RWPE1 (cell line): ENCODE measurements around the gene LRRC72.

Experiments used
- CTCF ChIA-PET: fragments of 350-600 bp; sonication (Branson Sonifier 250); formaldehyde crosslinking; extraction: SDS; loops from one replicate; lab custom pipeline; 2021; lab: Yijun Ruan, JAX
- POLR2A ChIA-PET: fragments of 400-600 bp; formaldehyde crosslinking; extraction: SDS; loops from one replicate; lab custom pipeline; 2020; ENCODE audit warnings: antibody characterized with exemption; ENCODE audit not compliant: low non-redundant PET; lab: Yijun Ruan, JAX
- DNase-seq: peaks from one replicate; pipeline ENCODE4 v3.0.0; 2012; ENCODE audit warnings: low spot score
- H3K27ac ChIP-seq: fragments of 450-650 bp; 2 replicates; pipeline ENCODE4 v1.5.1; 2017
- CTCF ChIP-seq: fragments of 450-650 bp; conservative IDR thresholded peaks from 2 replicates; pipeline ENCODE4 v1.5.1; 2017; ENCODE audit warnings: low read depth, mild to moderate bottlenecking

Gene LRRC72

DNA sequence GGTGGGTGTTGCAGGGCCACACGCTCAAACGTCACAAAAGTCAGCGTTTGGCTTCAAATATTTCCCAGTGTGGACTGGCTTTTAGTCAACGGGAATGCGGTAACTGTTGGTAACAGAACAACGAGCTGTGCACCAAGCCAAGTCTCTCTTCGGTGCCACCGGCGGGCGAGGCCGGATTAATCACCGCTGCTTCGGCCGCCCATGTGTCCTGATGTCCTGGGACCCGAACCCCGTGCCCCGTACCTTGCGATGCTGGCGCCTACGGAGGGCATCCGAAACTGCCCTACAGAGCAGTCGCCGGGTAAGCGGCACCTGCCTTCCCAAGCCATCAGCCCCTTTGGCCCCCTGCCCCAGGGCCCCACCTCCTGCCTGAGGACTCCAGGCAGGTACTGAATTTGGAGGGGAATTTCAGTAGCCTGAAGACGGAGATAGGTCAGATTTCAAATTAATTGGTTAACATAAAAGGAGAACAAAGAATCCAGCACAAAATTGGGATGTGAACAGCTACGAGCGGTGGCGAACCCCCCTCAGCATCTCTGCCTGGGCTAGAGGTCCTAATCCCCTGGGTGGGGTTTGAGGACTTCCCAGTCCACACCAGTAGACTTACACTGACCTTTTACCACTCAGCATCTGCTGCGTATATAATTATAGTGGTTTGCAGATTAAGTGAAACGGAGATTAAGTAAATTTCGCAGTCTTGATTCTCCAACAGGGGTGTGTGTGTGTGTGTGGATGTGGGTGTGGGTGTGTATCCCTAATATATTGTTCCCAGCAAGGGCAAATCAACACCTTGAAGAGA lies at the start of gene LRRC72:
LRRC72 (plus strand) TSS at position 84 of the 799 bp plus-strand sequence; CDS start at position 212, 128 bp downstream.
- no peak for TF ChIP-seq CTCF
- no peak for DNase-seq
- POLR2A ChIA-PET = no interaction called here
- CTCF ChIA-PET = interaction anchor here (0.6 kb wide), 1 partner anchor 30 kb away, joined by 3 read pairs; no protein-coding TSS in a partner anchor
- H3K27ac ChIP-seq = no peak within 1 kb of the TSS

DNA sequence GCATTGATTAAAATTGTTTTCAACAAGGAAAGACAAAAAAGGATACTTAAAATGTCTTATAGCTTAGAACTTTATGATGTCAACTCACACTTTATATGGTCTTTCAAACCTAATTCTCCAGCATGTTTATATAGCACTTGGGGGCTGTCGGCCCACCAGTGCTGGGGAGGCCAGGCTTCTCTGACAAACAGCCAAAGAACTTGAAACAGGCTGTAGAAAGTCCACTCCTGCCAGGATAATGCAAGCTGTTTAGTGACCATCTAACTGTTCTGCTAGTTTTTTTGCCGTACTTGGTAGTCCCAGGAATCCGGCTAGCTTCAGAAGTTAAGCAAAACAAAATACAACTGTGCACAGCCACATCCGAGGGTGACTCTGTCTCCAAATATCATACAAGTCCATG lies 47.5 kb upstream of the LRRC72 start:
- TF ChIP-seq CTCF = no peak
- DNase-seq = no peak
- H3K27ac ChIP-seq = no peak overlapping the region
- ChIA-PET POLR2A (no interaction called here), CTCF (no interaction called here)

DNA sequence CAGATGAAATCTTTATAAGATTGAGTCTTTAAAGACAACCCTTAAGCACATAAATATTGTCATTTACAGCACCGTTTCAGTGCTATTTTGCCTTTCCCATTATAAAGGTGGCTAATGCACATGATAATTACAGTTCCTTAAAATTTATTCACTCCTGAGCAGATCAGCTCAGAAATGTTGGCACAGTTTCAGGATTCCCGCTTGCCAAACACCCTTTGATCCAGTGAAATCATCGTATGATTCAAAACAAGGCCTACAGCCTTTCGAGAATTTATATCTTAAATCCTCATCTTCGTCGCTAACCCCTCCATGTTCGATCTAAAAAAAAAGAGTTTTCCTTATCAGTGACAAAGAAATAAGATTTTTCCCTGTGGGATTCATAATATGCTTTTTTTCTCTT lies 47.0 kb upstream of the LRRC72 start:
- POLR2A ChIA-PET = no interaction called here
- no peak for TF ChIP-seq CTCF
- CTCF ChIA-PET = no interaction called here
- H3K27ac ChIP-seq = no peak overlapping the region
- no peak for DNase-seq

DNA sequence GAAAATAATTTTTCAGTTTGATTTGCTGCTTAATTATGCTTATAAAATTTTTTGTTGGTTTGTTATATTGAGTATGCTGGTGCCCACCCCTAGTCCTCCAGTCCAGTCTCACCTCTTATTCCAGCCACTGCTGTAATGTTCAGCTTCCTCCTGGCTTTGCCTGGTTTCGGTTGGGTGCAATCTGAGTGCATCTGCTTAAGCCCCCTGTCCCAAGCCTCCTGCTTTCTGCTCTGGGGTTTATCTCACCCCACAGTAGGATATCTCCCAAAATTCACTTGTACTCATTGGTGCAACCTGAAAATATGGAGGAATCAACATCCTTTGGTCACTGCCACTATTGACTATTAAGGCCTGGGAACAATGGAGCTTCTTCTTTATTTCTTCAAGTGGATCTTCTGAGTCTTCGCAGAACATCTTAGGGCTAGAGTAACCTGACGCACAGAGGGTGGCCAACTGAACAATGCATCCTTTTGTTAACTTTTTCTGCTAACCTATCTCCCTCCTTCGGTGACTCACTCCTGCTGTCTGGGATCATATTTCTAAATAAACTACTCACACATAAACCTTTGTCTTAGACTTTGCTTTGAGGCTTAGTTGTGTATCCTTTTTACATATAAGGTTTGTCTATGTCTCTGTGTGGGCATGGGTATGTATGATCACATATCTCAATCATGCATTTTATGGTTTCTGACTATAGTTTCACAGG lies 42.0 kb upstream of the LRRC72 start:
- no peak overlapping the region for H3K27ac ChIP-seq
- ChIA-PET CTCF (no interaction called here), POLR2A (no interaction called here)
- peak; percentile 54 for DNase-seq
- TF ChIP-seq CTCF = no peak

DNA sequence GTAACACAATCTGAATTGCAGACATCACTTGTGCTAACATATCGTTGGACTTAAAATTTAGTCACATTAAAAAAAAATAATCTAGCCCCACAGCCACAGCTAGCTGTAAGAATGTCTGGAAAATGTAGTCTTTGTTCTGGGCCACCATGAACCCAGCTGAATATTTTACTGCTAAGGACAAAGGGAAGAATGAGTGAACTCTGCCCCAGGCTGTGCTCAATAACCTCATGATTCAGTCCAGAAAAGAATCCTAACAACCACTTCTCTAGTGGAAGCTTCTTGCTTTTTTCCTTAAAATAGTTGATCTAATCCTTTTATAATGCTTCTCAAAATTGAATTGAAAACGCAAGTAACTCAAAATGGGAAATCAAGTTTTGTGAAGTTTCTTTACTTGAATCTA lies 35.5 kb upstream of the LRRC72 start:
- POLR2A ChIA-PET = no interaction called here
- CTCF ChIA-PET = no interaction called here
- DNase-seq = no peak
- H3K27ac ChIP-seq = no peak overlapping the region
- TF ChIP-seq CTCF = no peak

- no peak for TF ChIP-seq CTCF
- ChIA-PET CTCF (no interaction called here), POLR2A (no interaction called here)
- H3K27ac ChIP-seq = no peak overlapping the region
- no peak for DNase-seq
These were observed 34.0 kb upstream of the LRRC72 start for GRCh38 chr7:16492513-16493062.
